A549 (cell line): ENCODE data around the gene LAMC2. TPM values are rescaled to one million over a fixed set of nuclear protein-coding genes. Genes with fewer than 3 reads are reported as not detected.

Experiments
- ATAC-seq, 2 experiments: fragments of 200-7000 bp in 1 of 2; fragments of >200 bp in 1 of 2; cut with Nextera tagmentation in 1 of 2; cut with Tn5 transposase in 1 of 2; 3 replicates each; pipeline versions ENCODE4 v1.8.0 to v1.9.1; 2018 to 2020; ENCODE audit warnings: mild to moderate bottlenecking in 1 of 2, moderate library complexity in 1 of 2
- CTCF ChIA-PET: fragments of 300-600 bp; sonication (Branson Sonifier 250); formaldehyde crosslinking; extraction: SDS; loops from one replicate; lab custom pipeline; 2021; ENCODE audit warnings: antibody characterized with exemption, inconsistent platforms; lab: Yijun Ruan, JAX
- POLR2A ChIA-PET: fragments of 350-600 bp; formaldehyde crosslinking; extraction: SDS; loops from one replicate; lab custom pipeline; 2021; ENCODE audit warnings: antibody characterized with exemption, inconsistent platforms; lab: Yijun Ruan, JAX
- DNase-seq, 2 experiments: peaks; one replicate each; pipeline versions ENCODE4 v3.0.0 to v3.0.0-alpha.2; 2011 to 2016; ENCODE audit warnings: low read depth in 1 of 2, low spot score in 1 of 2
- FAIRE-seq: peaks from 2 replicates; lab custom pipeline; 2011; peaks lifted over from hg19 to GRCh38; lab: Jason Lieb, UNC
- H3K27ac ChIP-seq, 2 experiments: fragments of >200 bp; sonication (Bioruptor Twin); formaldehyde crosslinking; 3 replicates each; pipeline ENCODE4 v1.5.1; 2016 to 2017
- H3K4me1 ChIP-seq: fragments of >200 bp; sonication (Bioruptor Twin); formaldehyde crosslinking; 3 replicates; pipeline ENCODE4 v1.6.1; 2016
- H3K4me2 ChIP-seq: fragments of >200 bp; sonication (Bioruptor Twin); formaldehyde crosslinking; 3 replicates; pipeline ENCODE4 v1.6.1; 2016
- H3K4me3 ChIP-seq: fragments of >200 bp; sonication (Bioruptor Twin); formaldehyde crosslinking; 3 replicates; pipeline ENCODE4 v1.5.1; 2016
- H3K9me3 ChIP-seq: fragments of >200 bp; sonication (Bioruptor Twin); formaldehyde crosslinking; 3 replicates; pipeline ENCODE4 v1.6.1; 2016
- CBX8 ChIP-seq: fragments of 200-600 bp; sonication (generic); IDR thresholded peaks from 2 replicates; pipeline ENCODE4 v1.6.1; 2016
- FOSL2 ChIP-seq, 2 experiments: fragments of 450-650 bp in 1 of 2; fragments of >200 bp in 1 of 2; sonication (Bioruptor Twin) in 1 of 2; formaldehyde crosslinking; IDR thresholded peaks; 2 replicates each; pipeline versions ENCODE4 v1.5.0 to v1.6.1; 2016 to 2020; ENCODE audit warnings: mild to moderate bottlenecking in 1 of 2, moderate library complexity in 1 of 2
- HDAC2 ChIP-seq: fragments of 200-600 bp; sonication (generic); IDR thresholded peaks from 2 replicates; pipeline ENCODE4 v1.6.1; 2016
- HOXA7 ChIP-seq: fragments of 250-450 bp; sonication (Bioruptor Pico); IDR thresholded peaks from 2 replicates; pipeline ENCODE4 v1.5.0; 2020; ENCODE audit warnings: mild to moderate bottlenecking, moderate library complexity
- JUNB ChIP-seq: fragments of >200 bp; sonication (Bioruptor Twin); formaldehyde crosslinking; IDR thresholded peaks from 2 replicates; pipeline ENCODE4 v1.6.1; 2016
- KDM5A ChIP-seq: fragments of 200-600 bp; sonication (generic); IDR thresholded peaks from 2 replicates; pipeline ENCODE4 v1.6.1; 2016; ENCODE audit warnings: antibody characterized with exemption, mild to moderate bottlenecking
- MYC ChIP-seq: IDR thresholded peaks from 2 replicates; pipeline ENCODE4 v1.6.1; 2012; ENCODE audit warnings: mild to moderate bottlenecking, inconsistent platforms, low read length, improper control_type of control experiment, borderline replicate concordance
- NPAS2 ChIP-seq: fragments of 250-450 bp; sonication (Bioruptor Pico); IDR thresholded peaks from 2 replicates; pipeline ENCODE4 v1.8.0; 2022; ENCODE audit warnings: mild to moderate bottlenecking, moderate library complexity, borderline replicate concordance
- NR3C1 ChIP-seq: fragments of >200 bp; sonication (Bioruptor Twin); formaldehyde crosslinking; IDR thresholded peaks from 3 replicates; pipeline ENCODE4 v1.6.1; 2017
- PHF8 ChIP-seq: fragments of 200-600 bp; sonication (generic); IDR thresholded peaks from 2 replicates; pipeline ENCODE4 v1.6.1; 2016; ENCODE audit warnings: low read depth, mild to moderate bottlenecking, antibody characterized with exemption, moderate library complexity, borderline replicate concordance
- POLR2A ChIP-seq: IDR thresholded peaks from 2 replicates; pipeline ENCODE4 v1.6.1; 2012; ENCODE audit warnings: mild to moderate bottlenecking, low read length
- POLR2AphosphoS2 ChIP-seq: conservative IDR thresholded peaks from 2 replicates; pipeline ENCODE4 v1.6.1; 2012; ENCODE audit warnings: low read length, improper control_type of control experiment, inconsistent platforms
- SREBF2 ChIP-seq: fragments of 450-650 bp; IDR thresholded peaks from 2 replicates; pipeline ENCODE4 v1.6.1; 2014; ENCODE audit warnings: mild to moderate bottlenecking, moderate library complexity
- TP53 ChIP-seq: fragments of 250-450 bp; sonication (Bioruptor Pico); IDR thresholded peaks from 2 replicates; pipeline ENCODE4 v1.5.0; 2021; ENCODE audit warnings: mild to moderate bottlenecking, moderate library complexity
- ZC3H11A ChIP-seq: fragments of 450-650 bp; IDR thresholded peaks from 2 replicates; pipeline ENCODE4 v1.6.1; 2014; ENCODE audit warnings: antibody characterized with exemption, mild to moderate bottlenecking
- ZNF302 ChIP-seq: fragments of 250-450 bp; sonication (Bioruptor Pico); IDR thresholded peaks from 2 replicates; pipeline ENCODE4 v1.9.0; 2021; ENCODE audit warnings: inconsistent platforms, mild to moderate bottlenecking, moderate library complexity
- WGBS: methylation state at CpG from one replicate; pipeline ENCODE4 v1.1.6; 2017; ENCODE audit errors: missing lambda C conversion rate; 5-methylcytosine and 5-hydroxymethylcytosine counted together
- polyA plus RNA-seq, 4 experiments: library from polyadenylated mRNA; depleted of rRNA in 3 of 4; stranded (reverse); fragments of >200 nt; fragmentation: RNase III in 1 of 4; extraction: RNeasy Plus Mini Kit Qiagen cat#74134 plus additional on column Dnase treatment in 1 of 4; gene quantifications; 2 replicates in 3 of 4; 3 replicates in 1 of 4; pipeline ENCODE4 v1.2.3, GENCODE V29; 2011 to 2017
- TF ChIP-seq, protein P1 (sequence below): fragments of >200 bp; sonication (Bioruptor Twin); formaldehyde crosslinking; IDR thresholded peaks from 3 replicates; pipeline ENCODE4 v1.6.1; 2016
- TF ChIP-seq, protein P2 (sequence below): IDR thresholded peaks from 2 replicates; pipeline ENCODE4 v1.6.1; 2012
- TF ChIP-seq, protein P3 (sequence below): fragments of >200 bp; sonication (Bioruptor Twin); formaldehyde crosslinking; IDR thresholded peaks from 2 replicates; pipeline ENCODE4 v1.6.1; 2016
- TF ChIP-seq, protein P4 (sequence below): fragments of >200 bp; sonication (Bioruptor Twin); formaldehyde crosslinking; IDR thresholded peaks from 3 replicates; pipeline ENCODE4 v1.5.1; 2016

The LAMC2 gene
- polyA plus RNA-seq, 2 of the 4 experiments (the other 2 are of a cell fraction), result 8.5 to 24.1 TPM

DNA sequence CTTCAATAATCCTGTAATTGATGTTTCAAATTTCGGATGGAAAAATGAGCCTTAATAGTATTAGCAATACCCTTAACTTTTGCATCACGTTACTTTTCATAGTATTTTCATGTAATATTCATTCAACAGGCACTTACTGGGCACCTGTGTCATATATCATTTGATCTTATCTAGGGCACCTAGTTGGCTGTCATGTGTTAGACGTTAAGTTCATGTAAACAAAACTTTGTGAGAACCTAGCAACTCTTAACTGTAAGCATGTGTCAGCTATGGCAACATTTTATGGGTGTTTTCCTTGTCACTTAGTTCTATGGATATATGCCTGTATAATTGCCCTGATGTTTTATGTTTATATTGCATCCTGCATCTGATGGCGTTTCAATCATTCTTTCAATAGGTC is 777 bp downstream of the LAMC2 start (continued):
- TF ChIP-seq, protein P1, sequence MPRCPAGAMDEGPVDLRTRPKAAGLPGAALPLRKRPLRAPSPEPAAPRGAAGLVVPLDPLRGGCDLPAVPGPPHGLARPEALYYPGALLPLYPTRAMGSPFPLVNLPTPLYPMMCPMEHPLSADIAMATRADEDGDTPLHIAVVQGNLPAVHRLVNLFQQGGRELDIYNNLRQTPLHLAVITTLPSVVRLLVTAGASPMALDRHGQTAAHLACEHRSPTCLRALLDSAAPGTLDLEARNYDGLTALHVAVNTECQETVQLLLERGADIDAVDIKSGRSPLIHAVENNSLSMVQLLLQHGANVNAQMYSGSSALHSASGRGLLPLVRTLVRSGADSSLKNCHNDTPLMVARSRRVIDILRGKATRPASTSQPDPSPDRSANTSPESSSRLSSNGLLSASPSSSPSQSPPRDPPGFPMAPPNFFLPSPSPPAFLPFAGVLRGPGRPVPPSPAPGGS, result no peak

DNA sequence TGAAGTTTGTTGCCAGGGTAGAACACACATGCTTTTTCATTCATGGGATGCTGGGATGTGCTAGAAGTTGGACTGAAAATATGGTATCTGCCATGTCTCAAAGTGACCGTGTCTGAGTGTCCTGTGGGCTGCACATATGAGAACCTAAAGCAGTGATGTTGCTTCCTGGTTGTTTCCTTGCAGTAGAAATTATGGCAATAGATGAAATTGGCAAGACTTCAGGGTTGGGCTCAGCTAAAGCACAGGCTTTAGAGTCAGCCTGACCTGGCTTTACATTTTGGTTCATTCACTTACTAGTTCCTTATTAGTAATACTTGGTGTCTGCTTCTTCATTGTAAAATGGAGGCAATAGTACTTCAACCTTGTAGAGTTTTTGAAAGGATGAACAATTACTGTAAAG is 2.2 kb downstream of the LAMC2 start:
- Histone ChIP-seq H3K4me1 (peaks cover 16% of the 10 kb centered on the region), H3K4me2 (no peak overlapping the region), H3K9me3 (no peaks in the 10 kb centered on the region)
- 91% methylated on average over 1 of the region's 1 CpG for WGBS
- no peak for FAIRE-seq
- TF ChIP-seq MYC, result no peak
- no peak for TF ChIP-seq PHF8
- TF ChIP-seq POLR2AphosphoS2, result no peak
- no peak for TF ChIP-seq HOXA7 (CRISPR knock-in tag)
- no peak for TF ChIP-seq KDM5A
- no peak for TF ChIP-seq FOSL2 (IDR thresholded peaks at IDR 0.05)
- no peak for TF ChIP-seq FOSL2 (CRISPR knock-in tag; IDR thresholded peaks at IDR 0.05)
- no peak for TF ChIP-seq ZNF302 (CRISPR knock-in tag)
- TF ChIP-seq, protein P2, sequence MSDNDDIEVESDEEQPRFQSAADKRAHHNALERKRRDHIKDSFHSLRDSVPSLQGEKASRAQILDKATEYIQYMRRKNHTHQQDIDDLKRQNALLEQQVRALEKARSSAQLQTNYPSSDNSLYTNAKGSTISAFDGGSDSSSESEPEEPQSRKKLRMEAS, result no peak
- TF ChIP-seq, protein P3, sequence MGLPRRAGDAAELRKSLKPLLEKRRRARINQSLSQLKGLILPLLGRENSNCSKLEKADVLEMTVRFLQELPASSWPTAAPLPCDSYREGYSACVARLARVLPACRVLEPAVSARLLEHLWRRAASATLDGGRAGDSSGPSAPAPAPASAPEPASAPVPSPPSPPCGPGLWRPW, result no peak
- no peak for TF ChIP-seq ZC3H11A
- TF ChIP-seq NPAS2, result no peak
- TF ChIP-seq, all 56 proteins: peak for 0
- POLR2A ChIA-PET, result no interaction called here
- no peak overlapping the region for H3K4me3 ChIP-seq
- H3K27ac ChIP-seq, result no peak overlapping the region
- CTCF ChIA-PET, result no interaction called here
- DNase-seq (no peak), ATAC-seq (no peak)

DNA sequence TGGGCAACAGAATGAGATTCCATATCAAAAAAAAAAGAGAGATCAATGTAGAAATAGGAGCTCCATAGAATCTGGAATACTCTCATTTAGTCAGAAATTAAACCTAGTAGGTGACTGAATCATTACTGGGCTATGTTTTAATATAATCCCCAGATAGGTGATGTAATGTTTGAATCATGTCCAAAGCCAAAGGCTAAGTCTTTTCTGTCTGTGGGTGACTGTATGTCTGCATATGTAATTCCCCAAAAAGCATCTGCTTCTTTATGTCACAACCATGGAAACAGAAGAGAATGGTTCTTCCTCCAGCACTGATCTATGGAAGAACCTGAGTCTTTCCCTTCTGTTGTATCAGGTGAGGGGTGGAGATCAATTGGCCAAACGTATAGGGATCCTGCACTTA is 5.8 kb downstream of the LAMC2 start:
- Histone ChIP-seq H3K4me2 (no peak overlapping the region; the same call in 2 of the 3 replicates), H3K4me1 (peaks cover 20% of the 10 kb centered on the region), H3K27ac (peak overlapping the region in 1 of 2 experiments; percentile 32; a peak in 1 of 6 replicates), H3K4me3 (no peak overlapping the region), H3K9me3 (no peaks in the 10 kb centered on the region)
- DNase-seq (peak in 1 of 2 experiments; percentile 31), ATAC-seq (peak; percentile 44 to 49; a peak in 4 of 6 replicates), FAIRE-seq (no peak)
- ChIA-PET POLR2A (no interaction called here), CTCF (interaction anchor here (0.6 to 2.2 kb wide), 6 partner anchors 14 to 78 kb away, joined by 3 to 5 read pairs (median 4); no protein-coding TSS in a partner anchor)
- 71% methylated on average over 1 of the region's 1 CpG for WGBS
- TF ChIP-seq CBX8 (no peak), SREBF2 (no peak), FOSL2 (IDR thresholded peaks at IDR 0.05) (no peak), FOSL2 (CRISPR knock-in tag; IDR thresholded peaks at IDR 0.05) (peak; percentile 26; the same call in 1 of the 2 replicates), KDM5A (no peak), NR3C1 (no peak), TP53 (CRISPR knock-in tag) (no peak), HDAC2 (no peak), JUNB (0 out of 2 replicates have a peak, but pooled peaks have one; percentile 10), POLR2A (no peak)
- TF ChIP-seq, protein P4, sequence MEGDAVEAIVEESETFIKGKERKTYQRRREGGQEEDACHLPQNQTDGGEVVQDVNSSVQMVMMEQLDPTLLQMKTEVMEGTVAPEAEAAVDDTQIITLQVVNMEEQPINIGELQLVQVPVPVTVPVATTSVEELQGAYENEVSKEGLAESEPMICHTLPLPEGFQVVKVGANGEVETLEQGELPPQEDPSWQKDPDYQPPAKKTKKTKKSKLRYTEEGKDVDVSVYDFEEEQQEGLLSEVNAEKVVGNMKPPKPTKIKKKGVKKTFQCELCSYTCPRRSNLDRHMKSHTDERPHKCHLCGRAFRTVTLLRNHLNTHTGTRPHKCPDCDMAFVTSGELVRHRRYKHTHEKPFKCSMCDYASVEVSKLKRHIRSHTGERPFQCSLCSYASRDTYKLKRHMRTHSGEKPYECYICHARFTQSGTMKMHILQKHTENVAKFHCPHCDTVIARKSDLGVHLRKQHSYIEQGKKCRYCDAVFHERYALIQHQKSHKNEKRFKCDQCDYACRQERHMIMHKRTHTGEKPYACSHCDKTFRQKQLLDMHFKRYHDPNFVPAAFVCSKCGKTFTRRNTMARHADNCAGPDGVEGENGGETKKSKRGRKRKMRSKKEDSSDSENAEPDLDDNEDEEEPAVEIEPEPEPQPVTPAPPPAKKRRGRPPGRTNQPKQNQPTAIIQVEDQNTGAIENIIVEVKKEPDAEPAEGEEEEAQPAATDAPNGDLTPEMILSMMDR, result no peak
- TF ChIP-seq, protein P2, result no peak
- TF ChIP-seq, all 56 proteins: peak for 2
